DMS114 treated with DMSO at 0.1 percent for 48 hours (cell line): ENCODE data around the gene SFT2D3.

ENCODE experiments used
- DNase-seq: peaks from one replicate; lab custom pipeline; 2025; ENCODE audit not compliant: unreplicated experiment; lab: John Stamatoyannopoulos, UW

SFT2D3 gene, protein sequence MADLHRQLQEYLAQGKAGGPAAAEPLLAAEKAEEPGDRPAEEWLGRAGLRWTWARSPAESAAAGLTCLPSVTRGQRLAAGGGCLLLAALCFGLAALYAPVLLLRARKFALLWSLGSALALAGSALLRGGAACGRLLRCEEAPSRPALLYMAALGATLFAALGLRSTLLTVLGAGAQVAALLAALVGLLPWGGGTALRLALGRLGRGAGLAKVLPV

DNA sequence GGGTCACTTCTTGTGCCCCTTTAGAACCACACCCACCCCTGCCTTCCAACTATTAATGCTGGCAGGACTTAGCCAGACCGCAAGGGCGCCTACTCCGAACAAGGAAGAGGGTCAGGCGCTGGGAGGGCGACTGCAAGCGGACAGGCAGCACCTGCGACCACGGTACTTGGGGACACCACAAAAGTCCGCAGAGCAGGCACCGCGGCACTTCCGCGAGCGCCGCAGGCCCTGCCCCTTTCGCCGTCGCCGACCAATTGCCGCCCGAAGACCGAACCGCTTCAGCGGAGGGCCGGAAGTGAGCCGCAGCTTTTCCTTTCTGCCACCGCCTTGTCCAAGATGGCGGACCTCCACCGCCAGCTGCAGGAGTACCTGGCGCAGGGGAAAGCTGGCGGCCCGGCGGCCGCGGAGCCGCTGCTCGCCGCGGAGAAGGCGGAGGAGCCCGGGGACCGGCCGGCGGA, at the start of gene SFT2D3:
Gene SFT2D3, plus strand, starts transcription at position 305 of the 458 bp plus-strand sequence. Its CDS starts 32 bp downstream, at position 337.
- DNase-seq, result peak; percentile 74

DNA sequence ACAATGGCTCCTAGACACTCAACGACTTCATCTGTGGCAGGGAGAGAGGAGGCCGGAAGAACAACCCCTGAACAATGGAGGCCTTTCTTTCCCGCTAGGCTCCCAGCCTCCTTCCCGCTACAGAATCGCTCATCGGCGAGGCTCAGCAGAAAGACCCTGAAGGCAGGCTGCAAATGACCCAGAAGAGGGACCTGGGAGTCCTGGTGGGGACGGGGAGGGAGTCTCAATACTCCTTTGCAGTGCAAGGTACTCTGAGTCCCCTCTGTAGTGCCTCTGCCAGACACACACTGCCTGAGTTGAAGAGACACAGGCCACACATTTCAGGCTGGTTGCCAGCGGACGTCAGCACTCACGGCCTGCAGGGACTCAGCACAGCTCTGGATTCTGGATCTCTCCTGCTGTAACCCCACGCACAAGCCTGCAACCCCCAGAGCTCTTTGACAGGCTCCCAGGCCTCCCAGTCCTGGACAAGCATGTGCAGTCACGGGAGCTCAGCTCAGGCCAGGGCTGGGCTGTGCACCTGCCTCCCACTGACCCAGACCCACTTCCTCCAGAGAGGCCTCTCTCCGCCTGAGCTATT, 49.2 kb upstream of the SFT2D3 start:
- no peak for DNase-seq

- no peak for DNase-seq
Observed at GRCh38 chr2:127652786-127653357, 48.4 kb upstream of the SFT2D3 start.

GRCh38 chr2:127653421-127654083, 47.7 kb upstream of the SFT2D3 start:
- DNase-seq, result no peak

- DNase-seq, result no peak
Observed at GRCh38 chr2:127654084-127654837, 47.0 kb upstream of the SFT2D3 start.

GRCh38 chr2:127654838-127655175, 46.5 kb upstream of the SFT2D3 start:
- DNase-seq, result no peak

GRCh38 chr2:127655209-127656073, 45.9 kb upstream of the SFT2D3 start:
- no peak for DNase-seq

- no peak for DNase-seq
Observed at GRCh38 chr2:127656569-127657231, 44.6 kb upstream of the SFT2D3 start.

GRCh38 chr2:127657232-127657595, 44.1 kb upstream of the SFT2D3 start:
- DNase-seq, result no peak

GRCh38 chr2:127658146-127658545, 43.2 kb upstream of the SFT2D3 start:
- DNase-seq, result no peak

DNA sequence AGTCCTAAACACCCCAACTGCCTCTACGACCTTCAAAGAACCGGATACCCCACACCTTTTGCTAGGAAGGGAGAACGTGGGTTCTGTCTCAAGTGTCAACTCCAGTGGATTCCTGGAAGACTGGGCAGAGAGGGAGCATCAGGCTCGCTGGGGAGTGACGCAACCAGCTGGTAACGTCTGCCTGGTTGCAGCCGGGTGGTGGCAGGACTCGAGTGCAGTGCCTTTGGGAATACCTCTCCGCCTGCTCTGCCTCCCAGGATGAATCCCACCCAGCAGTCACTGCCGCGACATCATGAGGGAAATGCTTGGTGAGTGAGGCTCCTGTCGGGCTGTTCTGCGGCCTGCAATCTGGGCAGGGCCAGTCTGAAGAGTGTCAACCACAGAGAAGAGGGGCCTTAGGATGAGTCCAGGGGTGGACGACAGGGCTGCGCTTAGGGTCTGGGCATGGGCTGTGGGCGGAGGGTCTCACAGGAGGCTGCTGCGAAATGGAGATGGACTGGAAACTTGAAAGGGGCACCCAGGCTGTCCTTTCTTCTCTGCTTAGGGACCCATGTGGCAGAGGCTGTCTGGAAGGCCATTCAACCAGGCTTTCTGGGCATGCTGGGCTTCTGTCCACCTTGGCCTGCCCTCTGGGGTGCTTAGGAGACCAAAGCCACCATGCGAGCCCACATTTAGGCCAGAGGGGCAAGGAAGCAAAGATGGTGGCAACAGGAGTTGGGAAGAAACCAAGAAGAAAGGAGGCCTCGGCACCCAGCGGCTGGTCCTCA, 42.5 kb upstream of the SFT2D3 start:
- no peak for DNase-seq

DNA sequence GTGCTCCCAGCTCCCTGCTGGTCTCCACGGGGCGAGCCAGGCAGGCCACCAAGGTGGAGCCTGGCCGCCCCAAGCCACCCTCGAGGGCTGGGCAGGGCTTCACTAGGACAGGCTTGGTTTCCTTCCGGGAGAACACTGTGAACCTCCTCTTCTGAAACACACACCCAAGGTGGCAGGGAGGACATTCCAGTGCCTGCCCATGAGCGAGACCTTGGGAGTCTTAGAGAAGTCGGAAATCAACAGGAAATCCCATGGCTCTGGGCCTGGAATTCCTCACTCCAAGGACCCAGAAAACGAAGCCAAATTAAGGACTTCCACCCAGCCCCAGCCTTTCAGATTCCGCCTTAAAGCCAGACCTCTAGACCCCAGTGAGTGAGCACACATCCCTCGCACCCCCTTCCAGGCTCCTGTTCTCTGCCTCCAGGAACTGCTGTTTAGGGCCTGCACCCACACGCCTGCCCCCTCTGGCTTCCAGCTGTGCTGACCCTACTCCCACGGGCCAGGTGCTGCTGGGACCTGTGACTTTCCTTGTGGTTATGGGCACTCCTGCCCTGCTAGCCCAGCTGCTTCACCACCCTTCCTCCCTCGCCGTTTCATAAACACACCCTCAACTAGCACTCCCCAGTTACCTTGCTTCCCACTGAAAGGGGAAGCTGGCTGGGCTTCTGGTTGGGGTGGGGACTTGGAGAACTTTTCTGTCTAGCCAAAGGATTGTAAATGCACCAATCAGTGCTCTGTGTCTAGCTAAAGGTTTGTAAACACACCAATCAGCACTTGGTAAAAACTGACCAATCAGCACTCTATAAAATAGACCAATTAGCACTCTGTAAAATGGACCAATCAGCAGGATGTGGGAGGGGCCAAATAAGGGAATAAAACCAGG, 41.6 kb upstream of the SFT2D3 start:
- no peak for DNase-seq

- no peak for DNase-seq
Observed at GRCh38 chr2:127660291-127660578, 41.1 kb upstream of the SFT2D3 start.

DNA sequence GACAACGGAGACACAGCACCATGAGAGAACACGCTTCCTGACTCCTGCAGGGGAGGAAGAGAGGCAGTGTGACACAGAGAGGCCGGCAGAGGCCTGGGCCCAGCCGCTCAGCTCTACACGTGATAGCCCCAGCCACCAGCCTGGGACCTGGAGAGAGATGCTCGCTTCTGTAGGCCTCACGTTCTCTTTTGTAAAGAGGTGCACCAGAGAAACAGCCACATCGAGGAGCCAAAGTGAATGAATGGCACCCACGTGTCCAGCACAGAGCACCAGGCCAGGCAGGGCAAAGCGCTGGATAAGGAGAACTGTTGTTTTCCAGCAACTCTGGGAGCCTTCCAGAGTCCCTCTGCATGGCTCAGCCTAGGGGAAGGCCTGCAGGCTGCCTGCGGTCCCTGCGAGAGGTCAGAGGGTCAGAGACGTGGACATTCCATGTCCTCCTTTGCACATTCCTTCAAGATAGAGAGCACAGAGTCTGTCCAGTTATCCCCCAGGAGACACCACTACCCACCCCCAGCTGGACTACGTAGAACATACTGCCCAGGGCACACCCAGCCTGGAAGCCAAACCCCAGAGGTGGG, 40.1 kb upstream of the SFT2D3 start:
- DNase-seq, result no peak

DNA sequence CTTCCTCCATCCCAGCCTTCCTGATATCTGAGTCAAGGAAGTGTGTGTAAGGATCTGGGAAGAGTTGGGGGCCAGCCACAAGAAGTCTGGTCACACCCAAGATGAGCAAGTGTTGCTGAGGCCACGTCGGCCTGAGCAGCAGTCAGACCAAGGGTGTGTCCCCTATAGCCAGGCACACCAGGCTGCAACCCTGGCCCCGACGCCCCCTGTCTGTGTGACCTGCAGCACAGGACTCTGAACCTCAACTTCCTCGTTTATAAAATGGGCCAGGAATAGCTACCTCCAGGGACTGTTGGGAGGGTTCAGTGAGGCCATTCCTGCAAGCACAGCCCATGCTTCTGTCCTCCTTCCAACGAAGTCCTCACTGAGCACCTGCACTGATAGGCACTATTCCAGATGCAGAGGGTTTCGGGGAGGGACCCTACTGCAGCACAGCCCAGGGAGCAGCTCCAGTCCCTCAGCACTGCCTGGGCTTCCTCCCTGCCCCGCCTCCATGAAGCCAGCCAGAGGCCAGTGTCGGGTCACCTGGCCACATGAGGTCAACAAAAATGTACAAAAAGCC, 39.3 kb upstream of the SFT2D3 start:
- DNase-seq, result no peak

GRCh38 chr2:127662937-127663565, 38.2 kb upstream of the SFT2D3 start:
- DNase-seq, result no peak

DNA sequence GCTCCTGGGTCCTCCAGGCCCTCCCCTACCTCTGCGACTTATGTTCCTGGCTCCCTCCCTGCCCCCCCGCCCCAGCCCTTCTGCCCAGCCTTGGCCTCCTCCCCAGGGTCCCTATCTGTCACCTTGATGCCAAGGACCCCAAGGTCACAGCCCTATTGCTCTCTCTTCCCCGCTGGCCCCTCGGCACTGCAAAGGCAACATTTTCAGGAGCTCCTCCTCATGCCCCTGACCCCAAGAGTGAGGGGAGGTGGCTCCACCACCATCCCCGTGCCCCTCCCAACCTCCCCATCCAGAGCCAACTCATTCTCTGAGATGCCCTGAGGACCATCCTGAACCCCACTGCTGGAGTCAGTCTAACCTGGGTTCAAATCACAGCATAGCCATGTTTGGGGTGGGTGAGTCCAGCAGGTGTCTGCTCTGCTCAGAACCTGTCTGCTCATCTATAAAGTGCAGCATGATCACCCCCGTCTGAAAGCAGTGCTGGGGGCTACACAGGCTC, 37.7 kb upstream of the SFT2D3 start:
- DNase-seq, result no peak
